Calu3 (cell line): Measurements from ENCODE around the gene BLOC1S5. TPM values are rescaled to one million over a fixed set of nuclear protein-coding genes. Genes with fewer than 3 reads are reported as not detected.
A peak's percentile ranks its signal among the peaks of the same experiment; 100 is the strongest.

Experiments used
- Bru-seq: library from RNA; stranded (reverse); fragments of 400-500 nt; gene quantifications from one replicate; lab custom pipeline; 2021; lab: Mats Ljungman, UMichigan
- BruChase-seq, 2 experiments: library from RNA; stranded (reverse); fragments of 400-500 nt; gene quantifications; one replicate each; lab custom pipeline; 2021; lab: Mats Ljungman, UMichigan
- BruUV-seq: library from RNA; stranded (reverse); fragments of 400-500 nt; replicated peaks from 2 replicates; lab custom pipeline; 2021; lab: Mats Ljungman, UMichigan
- CTCF ChIA-PET: fragments of 300-600 bp; sonication (Branson Sonifier 250); formaldehyde crosslinking; loops from one replicate; lab custom pipeline; 2022; ENCODE audit warnings: antibody characterized with exemption; lab: Charles Lee
- DNase-seq: peaks from one replicate; pipeline ENCODE4 v3.0.0; 2022
- H3K27ac Mint-ChIP-seq: one replicate; pipeline ENCODE4 v1.8.0; 2022; ENCODE audit warnings: mixed read lengths; ENCODE audit not compliant: unreplicated experiment
- H3K27me3 Mint-ChIP-seq: one replicate; pipeline ENCODE4 v1.8.0; 2022; ENCODE audit warnings: mixed read lengths; ENCODE audit not compliant: unreplicated experiment
- H3K36me3 Mint-ChIP-seq: one replicate; pipeline ENCODE4 v1.8.0; 2022; ENCODE audit warnings: mild to moderate bottlenecking, moderate library complexity, mixed read lengths; ENCODE audit not compliant: insufficient read depth, unreplicated experiment
- H3K4me1 Mint-ChIP-seq: one replicate; pipeline ENCODE4 v1.8.0; 2022; ENCODE audit warnings: mild to moderate bottlenecking, low read depth, mixed read lengths; ENCODE audit not compliant: unreplicated experiment
- H3K4me3 Mint-ChIP-seq: one replicate; pipeline ENCODE4 v1.8.0; 2022; ENCODE audit warnings: mild to moderate bottlenecking, low read depth, moderate library complexity, mixed read lengths; ENCODE audit not compliant: unreplicated experiment
- H3K9me3 Mint-ChIP-seq: one replicate; pipeline ENCODE4 v1.8.0; 2022; ENCODE audit warnings: low read depth, mixed read lengths; ENCODE audit not compliant: unreplicated experiment
- CTCF ChIP-seq: fragments of 200-600 bp; IDR thresholded peaks from one replicate; pipeline ENCODE4 v1.8.0; 2022; ENCODE audit warnings: antibody characterized with exemption; ENCODE audit not compliant: unreplicated experiment
- intact Hi-C: fragments of 100-400 bp; cut with micrococcal nuclease; formaldehyde crosslinking; loops from one replicate; pipeline ENCODE4 v1.10.0; 2022; ENCODE audit not compliant: unreplicated experiment
- long read RNA-seq: library from polyadenylated mRNA; stranded (forward); transcript quantifications from one replicate; pipeline ENCODE4 v2.0.0, GENCODE V29; 2022
- total RNA-seq: library from RNA; stranded (reverse); gene quantifications from 2 replicates; pipeline ENCODE4 v1.2.3, GENCODE V29; 2022

The BLOC1S5 gene, protein sequence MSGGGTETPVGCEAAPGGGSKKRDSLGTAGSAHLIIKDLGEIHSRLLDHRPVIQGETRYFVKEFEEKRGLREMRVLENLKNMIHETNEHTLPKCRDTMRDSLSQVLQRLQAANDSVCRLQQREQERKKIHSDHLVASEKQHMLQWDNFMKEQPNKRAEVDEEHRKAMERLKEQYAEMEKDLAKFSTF
- 8.0 and 10.5 TPM in 2 replicates for total RNA-seq
- Bru-seq, nascent RNA = percentile 70 among the genes with signal in this experiment
- percentile 91 among the genes with signal in this experiment for BruChase-seq, experiment 1, labeled RNA remaining after a 6-hour chase
- percentile 92 among the genes with signal in this experiment for BruChase-seq, experiment 2, labeled RNA remaining after a 2-hour chase
- long read RNA-seq, transcript BLOC1S5-202 (5 exons, 2,684 nt) = major isoform, 12 of 18 reads
- long read RNA-seq, partial matches to known transcripts = 0 of 18 reads
- long read RNA-seq, other reads (novel, unspliced or antisense) = 4 of 18 reads

DNA sequence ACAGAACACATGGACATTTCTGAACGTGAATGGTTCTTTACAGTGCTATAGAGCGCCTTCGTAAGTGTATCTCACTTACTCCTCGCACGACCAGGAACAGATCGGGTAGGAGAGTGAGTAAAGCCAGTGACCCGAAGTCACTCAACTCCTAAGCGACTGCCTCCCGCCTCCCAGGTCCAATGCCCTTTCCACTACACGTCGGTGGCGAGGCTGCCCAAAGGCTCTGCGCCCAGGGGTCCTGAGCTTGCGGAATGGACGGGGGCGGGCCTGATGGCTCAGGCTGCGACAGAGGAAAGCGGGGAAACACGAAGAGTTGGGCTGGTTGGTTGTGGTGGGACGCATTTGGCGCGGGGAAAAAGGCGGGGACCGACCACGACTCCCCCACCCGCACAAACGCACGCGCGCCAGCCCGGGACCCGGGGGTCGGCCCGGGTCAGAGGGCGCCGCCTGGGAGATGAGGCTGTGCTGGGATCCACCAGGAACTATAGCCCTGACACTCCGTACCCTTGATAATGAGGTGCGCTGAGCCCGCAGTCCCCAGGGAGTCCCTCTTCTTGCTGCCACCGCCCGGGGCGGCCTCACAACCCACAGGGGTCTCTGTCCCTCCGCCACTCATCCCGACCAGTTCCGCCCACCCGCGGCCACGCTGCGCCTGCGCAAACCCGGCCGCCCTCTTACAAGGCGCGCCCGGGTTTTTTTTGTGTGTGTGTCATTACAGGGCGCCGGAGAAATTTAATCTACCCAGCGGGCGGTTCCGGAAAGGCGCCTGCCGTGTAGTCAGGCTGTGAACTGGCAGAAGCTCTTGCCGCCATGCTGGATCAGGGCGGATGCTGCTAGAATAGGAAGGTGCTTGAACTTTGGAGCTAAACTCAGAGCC lies at the start of gene BLOC1S5:
TSS of gene BLOC1S5 (minus strand) at position 629 of the 877 bp plus-strand sequence. CDS start at position 616, 13 bp downstream.
- no peak for TF ChIP-seq CTCF
- peak within 1 kb of the TSS; percentile 89 for H3K4me3 Mint-ChIP-seq
- peak within 1 kb of the TSS; percentile 56 for H3K27ac Mint-ChIP-seq
- BruUV-seq = no TSS peak
- peak; percentile 90 for DNase-seq
- H3K9me3 Mint-ChIP-seq = no peaks in the 10 kb centered on the region
- no peaks in the 10 kb centered on the region for H3K4me1 Mint-ChIP-seq
- H3K27me3 Mint-ChIP-seq = no peaks in the 10 kb centered on the region
- CTCF ChIA-PET = interaction anchor here (0.6 to 1.6 kb wide), 3 partner anchors 39 to 200 kb away, joined by 3 to 5 read pairs (median 4); partner anchors contain the start of gene EEF1E1
- intact Hi-C loops = loop anchor here (2.0 to 5.0 kb wide), 2 partner anchors 21 to 167 kb away; no protein-coding TSS in a partner anchor
- H3K36me3 Mint-ChIP-seq = peaks cover 10% of the 10 kb centered on the region

GRCh38 chr6:8113131-8113654 lies 49.0 kb upstream of the BLOC1S5 start:
- intact Hi-C loops = no loop called here
- Mint-ChIP-seq H3K36me3 (peaks cover 5% of the 10 kb centered on the region), H3K27ac (no peak overlapping the region), H3K9me3 (no peaks in the 10 kb centered on the region), H3K4me1 (peaks cover 14% of the 10 kb centered on the region), H3K27me3 (no peaks in the 10 kb centered on the region), H3K4me3 (no peak overlapping the region)
- no peak for TF ChIP-seq CTCF
- no TSS peak for BruUV-seq
- DNase-seq = no peak
- CTCF ChIA-PET = no interaction called here

DNA sequence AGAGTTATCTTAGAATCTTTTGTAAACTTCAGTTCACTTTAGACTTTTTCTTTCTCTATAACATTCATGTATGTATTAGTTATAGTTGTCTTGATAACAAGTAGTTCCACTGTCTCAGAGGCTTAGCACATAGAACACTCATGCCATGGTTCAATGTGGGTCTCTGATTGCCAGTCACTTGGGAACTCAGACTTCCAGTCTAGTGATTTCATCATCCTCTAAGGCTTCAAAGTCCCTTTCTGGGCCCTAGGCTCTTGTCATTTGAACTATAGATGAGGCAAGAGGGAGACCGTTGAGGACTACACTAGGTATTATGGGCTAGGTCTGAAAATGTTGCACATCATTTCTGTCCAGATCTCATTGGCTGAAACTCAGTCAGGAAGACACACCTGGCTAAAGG lies 46.5 kb upstream of the BLOC1S5 start:
- H3K27ac Mint-ChIP-seq = no peak overlapping the region
- no TSS peak for BruUV-seq
- intact Hi-C loops = no loop called here
- H3K9me3 Mint-ChIP-seq = peaks cover 2% of the 10 kb centered on the region
- CTCF ChIA-PET = no interaction called here
- no peak overlapping the region for H3K4me3 Mint-ChIP-seq
- no peak for DNase-seq
- peaks cover 17% of the 10 kb centered on the region for H3K36me3 Mint-ChIP-seq
- no peaks in the 10 kb centered on the region for H3K27me3 Mint-ChIP-seq
- TF ChIP-seq CTCF = no peak
- H3K4me1 Mint-ChIP-seq = peaks cover 18% of the 10 kb centered on the region

DNA sequence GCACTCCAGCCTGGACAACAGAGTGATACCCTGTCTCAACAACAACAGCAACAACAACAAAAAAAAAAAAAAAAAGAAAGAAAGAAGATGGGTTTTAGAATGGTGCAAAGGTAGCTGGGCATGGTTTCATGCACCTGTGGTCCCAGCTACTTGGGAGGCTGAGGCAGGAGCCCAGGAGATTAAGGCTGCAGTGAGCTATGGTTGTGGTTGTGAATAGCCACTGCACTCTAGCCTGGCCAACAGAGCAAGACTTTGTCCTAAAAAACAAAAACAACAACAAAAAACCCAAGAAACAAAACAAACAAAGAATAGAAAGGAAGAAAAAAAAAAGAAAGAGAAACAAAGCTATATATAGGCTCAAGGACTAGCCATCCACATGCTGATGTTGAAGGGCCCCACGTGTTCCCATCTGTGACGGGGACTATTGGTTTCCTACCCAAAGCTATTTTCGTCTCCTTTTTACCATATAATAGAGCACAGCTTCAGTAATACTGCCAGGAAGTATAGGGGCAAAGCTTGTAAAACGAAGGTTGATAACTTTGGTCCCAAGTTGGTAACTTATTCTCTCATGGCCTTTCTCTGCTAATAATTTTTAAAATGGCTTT lies 46.0 kb upstream of the BLOC1S5 start:
- CTCF ChIA-PET = no interaction called here
- peaks cover 18% of the 10 kb centered on the region for H3K4me1 Mint-ChIP-seq
- peaks cover 2% of the 10 kb centered on the region for H3K9me3 Mint-ChIP-seq
- H3K4me3 Mint-ChIP-seq = no peak overlapping the region
- TF ChIP-seq CTCF = no peak
- no TSS peak for BruUV-seq
- no peaks in the 10 kb centered on the region for H3K27me3 Mint-ChIP-seq
- H3K27ac Mint-ChIP-seq = no peak overlapping the region
- no peak for DNase-seq
- intact Hi-C loops = no loop called here
- H3K36me3 Mint-ChIP-seq = peaks cover 17% of the 10 kb centered on the region
